EH (cell line): ENCODE measurements around the gene DNAH1.

Experiments
- DNase-seq: peaks from one replicate; pipeline ENCODE4 v3.0.0-alpha.2; 2015; ENCODE audit warnings: low read depth

Gene DNAH1

DNA sequence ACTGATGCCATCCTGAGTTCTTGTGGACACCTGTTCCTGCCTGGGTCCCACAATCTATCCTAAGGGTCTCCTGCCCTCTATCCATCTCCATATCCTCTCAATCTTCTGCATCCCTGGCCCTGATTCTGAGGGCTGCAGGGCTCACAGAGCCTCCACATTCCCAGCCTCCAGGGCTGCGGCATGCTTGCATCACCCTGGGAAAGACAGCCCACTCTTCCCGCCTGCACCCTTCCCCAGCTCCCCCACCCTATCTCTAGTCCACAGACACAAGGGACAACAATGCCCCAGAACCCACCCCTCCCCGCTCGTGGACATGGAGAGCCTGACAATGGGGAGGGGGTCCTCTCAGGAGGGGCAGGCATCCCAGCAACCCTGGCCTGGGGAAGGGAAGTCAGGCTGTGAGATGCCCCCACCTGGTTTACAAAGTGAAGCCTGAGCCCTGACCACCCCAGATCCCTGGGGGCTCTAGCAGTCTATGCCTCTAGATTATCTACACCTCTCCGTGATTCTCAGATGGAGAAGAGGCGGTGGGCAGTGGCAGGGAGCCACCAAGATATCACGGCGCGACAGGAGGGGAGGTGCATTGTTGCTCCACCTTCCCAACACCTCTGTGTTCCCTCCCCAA is 118.5 kb downstream of the DNAH1 start:
- no peak for DNase-seq

DNA sequence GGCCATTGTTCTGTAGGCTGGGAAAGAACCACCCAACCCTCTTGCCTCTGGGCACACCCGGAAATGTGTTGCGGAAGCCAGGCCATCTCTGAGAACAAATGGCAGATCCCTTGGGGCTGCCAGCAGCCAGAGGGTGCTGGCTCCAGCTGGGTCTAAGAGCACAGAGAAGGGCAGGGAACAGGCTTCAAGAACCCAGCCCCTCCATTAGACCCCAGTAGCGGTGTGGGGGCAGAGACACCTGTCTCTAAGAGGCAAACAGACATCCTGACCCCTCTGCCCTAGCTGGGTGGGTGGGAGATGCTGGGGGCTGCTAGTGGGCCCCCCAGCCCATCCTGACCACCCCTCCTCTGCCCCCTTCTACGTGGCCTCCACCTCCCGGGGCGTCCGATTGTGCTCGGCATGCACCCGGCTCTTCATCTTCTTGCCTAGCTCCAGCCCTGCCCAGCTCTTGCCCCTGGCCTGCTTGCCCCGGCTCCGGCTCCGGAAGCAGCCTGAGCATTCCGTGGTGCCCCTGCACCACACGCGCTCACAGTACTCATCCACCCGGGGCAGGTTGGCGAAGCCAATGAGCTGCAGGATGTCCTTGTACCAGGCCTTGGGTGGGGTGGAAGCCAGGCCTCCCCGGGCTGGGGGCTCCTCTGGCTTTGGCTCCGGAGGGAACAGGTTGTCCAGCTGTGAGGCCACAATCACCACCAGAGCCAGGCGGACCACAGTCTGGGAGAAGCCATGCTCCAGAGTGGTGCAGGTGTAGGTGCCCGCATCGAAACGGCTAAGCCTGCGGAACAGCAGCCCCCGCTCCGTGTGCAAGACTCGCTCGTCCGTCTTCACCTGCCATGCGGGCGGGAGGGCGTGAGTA is 119.4 kb downstream of the DNAH1 start:
- no peak for DNase-seq

DNA sequence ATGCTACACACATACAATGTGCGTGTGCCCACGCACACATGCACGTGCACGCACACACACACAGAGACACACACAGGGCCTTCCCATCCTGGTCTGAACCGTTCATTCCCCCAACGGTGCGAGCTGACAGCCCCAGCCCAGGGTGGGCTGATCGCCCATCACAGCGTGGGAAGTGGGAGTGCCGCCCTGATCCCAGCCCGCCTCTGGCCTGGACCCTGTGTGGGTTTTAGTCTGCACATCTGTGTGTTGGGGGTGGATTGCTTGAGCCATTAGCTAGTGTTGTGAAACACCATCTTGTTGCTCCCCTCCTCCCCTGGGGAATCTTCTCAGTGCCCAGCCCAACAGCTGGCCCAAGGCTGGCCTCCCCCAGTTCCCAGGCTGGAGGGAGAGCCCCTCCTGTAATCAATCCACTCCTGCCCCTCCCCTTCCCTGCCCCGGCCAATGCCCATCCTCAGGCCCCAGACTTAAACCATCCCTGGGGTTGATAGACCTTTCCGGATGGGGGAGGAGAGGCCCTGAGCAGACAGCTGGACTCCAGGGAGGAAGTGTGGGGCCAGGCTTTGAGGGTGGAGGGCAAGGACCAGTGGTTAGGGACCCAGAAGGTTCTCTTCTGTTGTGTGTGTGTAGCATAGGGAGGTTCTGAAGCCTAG is 120.5 kb downstream of the DNAH1 start:
- DNase-seq, result peak; percentile 30

DNA sequence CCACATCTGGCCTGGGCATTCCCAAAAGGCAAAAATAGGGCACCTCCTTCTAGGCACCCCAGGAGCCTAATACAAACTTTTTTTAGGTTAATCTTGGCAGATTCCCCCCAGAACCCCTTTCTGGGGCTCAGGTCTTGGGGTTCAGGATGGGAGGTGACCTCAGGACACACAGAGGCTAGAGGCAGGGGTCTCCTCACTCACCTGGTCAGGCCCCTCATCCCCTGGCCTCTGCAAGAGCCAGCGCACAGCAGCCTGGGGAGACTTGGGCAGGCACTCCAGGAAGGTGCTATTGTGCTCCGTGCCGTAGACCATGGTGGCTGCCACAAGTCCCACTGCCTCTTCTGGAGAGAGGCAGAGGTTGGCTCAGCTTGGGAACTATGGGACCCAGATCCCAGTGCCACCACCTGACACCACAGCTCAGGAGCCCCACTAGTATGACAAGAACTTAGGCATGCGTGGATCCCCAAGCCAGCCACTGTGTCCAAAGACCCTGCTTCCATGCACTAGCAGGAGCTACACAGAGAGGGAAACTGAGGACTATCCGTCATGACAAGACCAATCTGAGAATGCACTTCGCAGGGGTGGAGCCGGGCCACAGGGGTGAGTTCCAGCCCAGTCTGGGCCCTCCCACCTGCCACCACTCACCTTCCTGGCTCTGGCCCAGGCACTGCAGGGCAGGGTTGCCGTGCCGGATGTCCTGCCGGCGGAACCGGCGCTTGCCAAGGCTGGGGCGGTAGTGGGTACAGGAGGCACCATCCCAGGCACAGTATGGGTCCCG is 121.4 kb downstream of the DNAH1 start:
- no peak for DNase-seq

DNA sequence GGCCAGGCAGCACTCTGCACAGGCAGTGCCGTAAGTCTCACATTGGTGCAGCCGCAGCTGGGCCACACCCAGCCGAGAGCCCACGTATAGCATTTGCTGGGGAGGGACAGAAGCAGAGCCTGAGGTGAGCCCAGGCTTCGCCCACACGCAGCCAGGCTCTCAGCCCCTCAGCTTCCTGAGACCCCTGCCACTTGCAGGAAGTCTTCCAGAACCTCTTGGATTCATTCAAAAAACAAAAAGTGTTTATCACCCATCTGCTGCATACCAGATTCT is 121.9 kb downstream of the DNAH1 start:
- no peak for DNase-seq

DNA sequence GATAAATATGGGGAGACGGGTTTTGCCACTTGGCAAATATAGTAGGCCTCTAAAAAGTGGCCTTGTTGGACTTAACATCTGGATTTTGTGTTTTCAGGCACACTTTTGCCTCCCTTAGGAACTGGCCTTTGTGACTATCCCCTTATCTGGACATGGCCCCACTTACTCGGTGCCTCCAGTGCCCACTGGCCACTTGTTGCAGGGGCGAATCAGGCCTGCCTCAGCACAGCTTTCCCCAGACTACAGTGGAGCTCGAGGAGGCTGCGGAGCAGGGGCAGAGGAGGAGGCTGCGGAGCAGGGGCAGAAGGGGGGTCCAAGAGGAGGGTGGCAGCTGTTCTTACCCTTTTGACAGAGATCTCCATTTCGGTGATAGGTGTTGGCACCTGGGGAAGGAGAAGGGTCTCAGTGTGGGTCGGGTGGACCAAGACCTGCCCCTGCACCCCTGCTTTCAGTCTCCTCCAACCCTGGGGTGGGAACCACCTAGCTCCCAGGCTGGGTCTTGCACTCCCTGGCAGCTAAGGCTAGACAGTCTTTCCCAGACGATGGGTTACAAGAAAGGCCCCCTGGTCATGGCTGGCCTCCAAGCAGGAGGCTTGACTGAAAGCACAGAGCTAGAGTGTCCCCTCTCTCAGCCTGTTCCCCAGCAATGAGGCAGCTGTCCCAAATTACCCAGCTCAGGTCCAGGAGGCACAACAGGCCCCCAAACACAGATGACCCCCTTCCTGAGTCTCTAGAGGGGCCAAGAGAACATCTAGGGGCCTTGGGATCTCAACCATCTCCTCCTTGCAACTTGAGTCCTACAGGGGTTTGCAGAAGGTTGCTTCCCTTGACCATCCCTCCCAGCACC is 122.7 kb downstream of the DNAH1 start:
- DNase-seq, result no peak

DNA sequence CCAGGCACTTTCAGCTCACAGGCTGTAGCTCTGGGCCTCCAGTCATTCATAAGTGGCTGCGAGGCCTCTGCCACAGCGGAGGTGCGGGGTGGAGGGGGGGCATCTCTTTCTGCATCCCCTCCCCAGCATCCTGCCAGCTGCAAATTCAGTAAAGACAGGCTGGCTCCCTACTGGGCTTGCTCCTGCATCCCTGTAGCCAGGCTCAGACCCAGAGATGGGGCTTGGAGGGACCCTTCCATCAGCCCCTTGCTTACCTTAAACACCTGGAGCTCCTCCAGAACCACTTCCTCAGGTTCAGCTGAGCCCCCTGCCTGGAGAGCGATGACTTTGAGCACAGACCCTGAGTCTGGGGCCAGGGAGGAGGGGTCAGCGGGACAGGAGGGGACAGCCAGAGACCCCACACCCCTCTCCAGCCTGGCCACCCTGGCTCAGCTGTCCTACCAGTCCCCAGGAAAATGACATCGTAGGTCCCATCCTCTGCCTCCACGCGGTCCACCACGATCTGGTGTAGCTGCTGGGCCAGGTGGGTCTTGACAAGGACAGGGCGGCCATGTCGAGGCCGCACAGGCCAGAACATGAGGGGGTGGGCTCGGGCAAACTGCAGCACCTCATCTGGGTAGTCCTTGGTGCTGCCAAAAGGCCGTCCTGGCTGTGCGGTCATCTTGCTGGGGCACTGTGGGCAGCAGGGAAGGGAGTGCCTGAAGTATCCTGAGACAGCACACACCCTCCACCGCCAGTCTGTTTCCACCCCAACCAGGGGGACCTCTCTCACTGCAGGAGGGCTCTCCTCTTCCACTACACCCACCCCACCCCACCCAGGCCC is 123.5 kb downstream of the DNAH1 start:
- no peak for DNase-seq

DNA sequence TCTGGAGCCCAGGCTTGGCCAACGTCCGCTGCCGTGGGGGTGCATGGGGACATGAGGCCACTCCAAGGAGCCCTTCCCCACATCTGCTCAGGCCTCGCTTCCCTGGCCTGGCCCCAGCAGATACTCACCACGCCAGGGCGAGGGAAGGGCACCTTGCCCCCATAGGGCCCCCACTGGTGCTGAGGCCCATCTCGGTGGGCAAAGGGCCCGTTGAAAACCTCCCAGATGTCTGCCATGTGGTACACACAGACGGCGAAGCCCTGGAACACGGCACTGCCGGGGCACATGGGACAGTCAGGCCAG is 124.1 kb downstream of the DNAH1 start:
- DNase-seq, result no peak

DNA sequence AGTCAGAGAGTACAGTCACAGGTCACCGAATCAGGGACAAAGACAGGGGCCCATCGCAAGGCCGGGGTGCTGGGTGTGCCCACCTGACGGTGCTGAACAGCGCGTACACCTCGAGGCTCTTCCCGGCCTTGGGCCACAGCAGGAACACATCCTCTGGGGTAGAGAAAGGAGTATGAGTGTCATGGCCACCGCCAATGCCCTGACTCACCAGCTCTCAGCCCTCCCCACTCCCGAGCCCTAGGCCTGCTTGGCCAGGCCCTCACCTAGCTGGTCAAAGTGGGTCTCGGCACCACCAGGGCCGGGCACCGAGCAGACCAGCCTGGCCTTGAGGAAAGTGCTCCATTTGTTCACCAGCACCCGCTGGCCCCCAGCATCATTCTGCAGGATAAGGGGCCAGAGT is 124.6 kb downstream of the DNAH1 start:
- no peak for DNase-seq

DNA sequence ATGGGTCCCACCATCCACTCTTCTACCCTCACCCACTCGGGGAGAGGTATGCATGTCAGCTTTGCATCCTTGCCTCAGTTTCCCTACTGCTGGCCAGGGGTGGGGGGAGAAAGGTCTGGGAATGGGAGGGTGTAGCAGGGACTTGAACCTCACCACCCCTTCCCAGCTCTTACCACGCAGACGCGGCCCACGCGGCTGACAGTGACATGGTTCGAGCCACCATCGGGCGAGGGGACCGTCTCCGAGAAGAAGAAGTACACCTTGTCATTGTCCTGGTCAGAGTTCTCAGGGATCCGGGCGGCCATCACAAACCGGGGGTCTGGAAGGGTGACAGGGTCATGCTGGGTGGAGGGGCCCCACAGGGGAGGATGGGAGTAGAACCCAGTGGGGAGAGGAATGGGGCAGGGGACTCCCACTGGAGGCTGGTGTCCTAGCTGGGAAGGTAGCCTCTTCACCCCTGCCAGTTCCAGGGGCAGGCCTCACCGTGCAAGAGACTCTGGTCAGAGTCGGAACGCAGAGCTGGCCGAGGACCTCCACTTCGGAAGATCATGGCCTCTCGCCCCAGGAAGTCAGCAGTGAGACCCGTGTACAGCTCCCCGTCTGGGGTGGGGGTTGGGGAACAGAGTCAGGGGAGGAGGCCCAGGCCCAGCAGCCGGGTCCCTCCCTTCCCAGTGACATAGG is 125.1 kb downstream of the DNAH1 start:
- DNase-seq, result no peak

DNA sequence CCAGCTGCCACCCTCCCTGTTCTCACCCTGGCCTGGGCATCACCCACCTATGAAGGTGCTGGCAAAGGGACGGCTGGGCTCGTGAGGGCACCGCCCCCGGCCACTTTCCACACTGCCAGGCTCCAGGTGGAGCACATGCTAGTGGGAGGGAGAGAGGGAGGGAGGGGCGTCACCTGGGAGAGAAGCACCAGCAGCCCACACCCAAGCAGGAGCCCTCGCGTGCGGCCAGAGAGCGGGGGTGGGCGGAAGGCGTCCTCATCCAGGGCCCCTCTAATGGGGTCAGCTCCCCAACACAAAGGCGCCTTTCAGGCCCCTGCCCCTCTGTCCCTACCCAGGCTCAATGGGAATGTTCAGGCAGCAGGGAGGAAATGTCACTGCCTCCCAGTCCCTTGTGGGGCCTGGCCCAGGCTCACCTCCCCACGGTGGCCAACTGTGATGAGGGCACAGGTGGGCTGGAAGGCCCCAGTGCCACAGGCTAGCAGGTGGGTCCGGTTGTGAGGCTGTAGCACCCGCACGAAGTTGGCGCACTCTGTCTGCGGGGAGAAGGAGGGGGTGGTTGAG is 125.7 kb downstream of the DNAH1 start:
- DNase-seq, result no peak

DNA sequence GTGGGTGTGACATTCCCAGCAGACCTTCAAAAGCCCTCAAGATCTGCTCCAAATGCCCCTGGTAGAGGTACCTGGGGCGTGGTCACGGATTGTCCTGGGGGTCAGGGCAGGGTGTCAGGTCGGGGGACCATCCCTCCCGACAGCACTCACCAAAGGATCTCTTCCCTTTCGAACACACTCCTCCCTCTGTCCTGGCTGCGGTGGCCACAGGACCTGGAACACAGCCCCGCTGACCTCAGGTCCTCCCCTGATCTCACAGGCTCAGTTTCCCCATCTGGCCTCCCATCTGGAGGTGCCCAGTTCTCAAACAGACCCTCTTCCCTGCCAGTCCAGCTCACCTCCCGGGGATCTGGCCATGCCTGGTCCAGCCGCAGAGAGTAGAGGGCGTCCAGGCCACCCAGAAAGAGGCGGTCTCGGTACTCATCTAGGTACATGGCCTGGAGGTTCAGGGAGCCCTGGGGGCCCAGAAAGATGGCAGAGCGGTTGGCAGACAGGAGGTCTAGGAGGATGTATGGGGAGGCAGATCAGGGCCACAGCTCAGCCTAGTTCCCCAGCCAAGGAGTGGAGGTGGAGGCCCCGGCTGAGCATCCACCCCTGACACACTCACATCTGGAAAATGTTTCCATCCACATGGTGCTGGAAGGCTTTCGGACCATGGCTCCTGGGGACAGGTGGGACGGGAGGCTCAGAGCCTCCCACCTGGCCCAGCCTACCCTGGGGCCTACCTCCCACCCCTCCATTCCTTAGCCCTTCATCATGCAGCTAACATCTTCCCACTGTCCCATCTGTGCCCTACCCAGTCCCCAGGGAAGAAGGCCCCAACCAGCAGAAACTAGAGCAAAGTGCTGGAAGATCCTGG is 126.5 kb downstream of the DNAH1 start:
- no peak for DNase-seq

DNA sequence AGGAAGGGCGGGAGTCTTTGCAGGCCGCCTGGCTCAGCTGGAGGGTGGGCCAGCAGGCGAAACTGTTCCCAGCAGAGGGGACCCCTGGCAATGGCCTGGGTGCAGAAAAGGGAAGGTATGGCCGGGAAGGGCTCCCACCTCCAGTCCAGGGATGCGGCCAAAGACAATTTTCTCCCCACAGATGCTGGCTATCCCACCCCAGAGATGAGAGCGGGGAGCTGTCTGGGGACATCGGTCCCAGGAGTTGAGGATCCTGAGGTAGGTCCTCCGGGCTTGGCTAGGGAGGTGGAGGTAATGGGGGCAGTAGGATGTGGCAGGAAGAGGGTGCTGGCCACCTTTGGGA is 127.1 kb downstream of the DNAH1 start:
- DNase-seq, result no peak

DNA sequence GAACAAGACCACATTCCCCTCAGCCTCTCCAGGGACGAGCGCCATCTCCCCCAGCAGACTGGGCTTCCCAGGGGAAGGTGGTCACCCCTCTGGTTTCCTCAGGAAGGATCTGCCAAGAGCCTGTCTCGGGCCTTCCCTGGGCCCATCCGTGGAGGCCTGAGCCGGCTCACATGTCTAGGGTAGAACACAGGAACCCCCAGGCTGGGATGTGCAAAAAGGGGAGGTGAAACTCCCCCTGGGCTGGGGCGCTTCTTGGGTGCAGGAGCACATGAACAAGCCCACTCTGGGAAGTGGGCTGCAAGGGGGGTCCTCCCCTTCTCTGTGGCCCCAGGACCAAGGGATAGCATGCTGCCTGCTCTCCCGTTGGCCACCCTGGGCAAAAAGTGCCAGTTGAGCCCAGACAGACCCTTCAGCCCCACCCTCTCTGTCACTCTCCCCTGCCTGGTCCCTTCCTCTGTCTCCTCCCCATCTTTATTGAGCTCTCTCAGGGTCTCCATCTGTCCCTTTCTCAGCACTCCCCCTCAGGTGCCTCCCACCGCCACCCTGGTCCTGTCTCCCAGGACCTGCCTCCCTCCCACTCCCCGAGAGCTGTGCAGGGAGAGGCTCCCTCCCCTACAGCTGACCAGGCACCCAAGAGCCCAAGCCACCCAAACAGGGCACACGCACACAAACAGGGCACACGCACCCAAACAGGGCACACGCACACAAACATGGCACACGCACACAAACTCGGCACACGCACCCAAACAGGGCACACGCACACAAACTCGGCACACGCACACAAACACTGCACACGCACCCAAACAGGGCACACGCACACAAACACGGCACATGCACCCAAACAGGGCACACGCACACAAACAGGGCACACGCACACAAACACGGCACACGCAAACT is 127.9 kb downstream of the DNAH1 start:
- DNase-seq, result no peak

DNA sequence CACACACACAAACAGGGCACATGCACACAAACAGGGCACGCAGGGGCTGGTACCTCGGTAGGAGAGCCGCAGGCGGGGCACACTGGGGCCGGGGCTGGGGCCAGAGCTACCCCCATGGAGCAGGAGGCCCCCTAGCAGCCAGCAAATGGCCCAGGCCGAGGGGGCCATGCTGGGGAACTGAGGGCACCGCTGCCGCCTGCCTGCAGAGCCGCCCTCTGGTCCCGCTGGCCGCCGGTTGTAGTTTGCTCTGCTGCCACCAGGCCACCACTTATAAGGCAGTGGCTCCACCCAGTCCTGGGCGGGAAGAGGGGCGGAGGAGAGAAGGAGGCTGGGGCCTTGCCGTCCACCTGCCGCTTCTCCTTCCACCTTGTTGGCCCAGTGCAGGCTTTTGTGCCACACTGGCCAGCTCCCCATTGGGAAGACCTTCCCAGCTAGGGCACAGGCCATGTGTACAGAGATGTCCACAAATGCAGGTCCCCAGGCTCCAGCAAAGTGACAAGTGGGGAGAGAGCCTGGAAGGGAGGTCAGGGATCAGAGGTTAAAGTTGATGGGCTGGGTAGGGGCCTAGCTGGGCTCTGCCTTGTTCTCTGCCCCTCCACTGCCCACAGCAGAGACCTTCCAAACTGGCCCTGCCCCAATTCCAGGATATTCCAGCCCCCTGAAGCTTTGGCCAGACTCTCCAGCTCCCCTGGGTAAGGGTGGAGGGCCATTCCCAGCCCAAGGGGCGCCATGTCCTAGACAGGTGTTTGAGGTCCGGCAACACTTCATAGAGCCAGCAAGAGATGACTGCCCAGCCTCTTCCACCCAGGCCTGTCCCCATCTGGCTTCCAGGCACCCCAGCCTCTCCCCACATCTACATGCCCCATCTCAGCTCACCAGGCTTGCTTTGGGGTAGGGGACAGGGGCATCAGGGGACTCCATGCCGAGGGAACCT is 129.0 kb downstream of the DNAH1 start, which contains the start of gene SEMA3G:
Gene SEMA3G (minus strand): TSS at position 244 of the 934 bp plus-strand sequence. CDS start 76 bp downstream, at position 168.
- peak; percentile 59 for DNase-seq

DNA sequence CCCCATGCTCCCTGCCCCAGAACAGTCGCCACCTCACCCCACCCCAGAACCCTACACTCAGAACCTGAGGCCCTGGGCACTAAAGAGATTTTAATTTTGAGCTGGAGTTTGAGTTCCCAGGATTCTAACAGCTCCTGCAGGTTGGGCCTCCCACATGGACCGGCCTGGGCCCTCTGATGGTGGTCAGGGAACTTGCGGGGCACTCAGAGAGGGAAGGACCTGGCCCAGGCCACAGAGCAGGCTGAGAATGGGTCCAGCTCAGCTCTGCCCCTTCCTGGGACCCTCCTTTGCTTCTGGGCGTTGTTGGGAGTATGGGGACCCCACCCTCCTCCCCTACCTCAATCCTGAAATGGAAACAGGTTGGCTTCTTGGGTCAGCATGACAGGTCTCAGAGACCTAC is 129.9 kb downstream of the DNAH1 start:
- DNase-seq, result no peak
